Right lobe of liver (tissue), 4 donors: ENCODE results near the gene POC1A.

Source experiments
- POLR2A ChIP-seq: fragments of 450-650 bp; IDR thresholded peaks from one replicate; pipeline ENCODE4 v1.6.1; 2017; ENCODE audit warnings: antibody characterized with exemption, mild to moderate bottlenecking
- TF ChIP-seq, protein P1 (sequence below), 4 donors: fragments of 200-600 bp in 3 of 4; fragments of 450-650 bp in 1 of 4; IDR thresholded peaks; one replicate each; pipeline versions ENCODE4 v1.5.1 to v1.8.0; 2016 to 2022; ENCODE audit warnings: antibody characterized with exemption in 4 of 4, mild to moderate bottlenecking in 2 of 4
- donor health status: DM: no; HTN: no; CAD: no.
- donor health status: DM: no; HTN: no; CAD: no.
- donor health status: DM: no; HTN: yes; CAD: no.

DNA sequence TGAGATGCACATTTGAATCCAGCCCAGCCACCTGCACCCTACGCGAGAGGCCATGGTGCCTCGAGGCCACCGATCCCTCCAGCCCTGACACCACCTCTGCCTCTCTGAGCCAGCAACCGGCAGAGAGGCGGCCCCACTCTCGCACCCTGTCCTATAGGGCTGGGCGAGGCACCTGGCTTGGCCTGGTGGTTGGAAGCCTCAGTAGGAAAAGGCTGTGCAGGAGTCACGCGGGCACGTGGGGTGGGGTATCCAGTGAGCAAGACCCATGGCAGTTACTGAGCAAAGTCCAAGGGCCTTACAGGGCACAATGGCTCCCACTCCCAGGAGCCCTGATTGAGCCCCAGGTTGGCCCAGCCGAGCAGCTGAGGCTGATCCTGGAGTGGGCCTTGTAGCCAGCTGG lies 85.5 kb downstream of the POC1A start:
- TF ChIP-seq, protein P1, sequence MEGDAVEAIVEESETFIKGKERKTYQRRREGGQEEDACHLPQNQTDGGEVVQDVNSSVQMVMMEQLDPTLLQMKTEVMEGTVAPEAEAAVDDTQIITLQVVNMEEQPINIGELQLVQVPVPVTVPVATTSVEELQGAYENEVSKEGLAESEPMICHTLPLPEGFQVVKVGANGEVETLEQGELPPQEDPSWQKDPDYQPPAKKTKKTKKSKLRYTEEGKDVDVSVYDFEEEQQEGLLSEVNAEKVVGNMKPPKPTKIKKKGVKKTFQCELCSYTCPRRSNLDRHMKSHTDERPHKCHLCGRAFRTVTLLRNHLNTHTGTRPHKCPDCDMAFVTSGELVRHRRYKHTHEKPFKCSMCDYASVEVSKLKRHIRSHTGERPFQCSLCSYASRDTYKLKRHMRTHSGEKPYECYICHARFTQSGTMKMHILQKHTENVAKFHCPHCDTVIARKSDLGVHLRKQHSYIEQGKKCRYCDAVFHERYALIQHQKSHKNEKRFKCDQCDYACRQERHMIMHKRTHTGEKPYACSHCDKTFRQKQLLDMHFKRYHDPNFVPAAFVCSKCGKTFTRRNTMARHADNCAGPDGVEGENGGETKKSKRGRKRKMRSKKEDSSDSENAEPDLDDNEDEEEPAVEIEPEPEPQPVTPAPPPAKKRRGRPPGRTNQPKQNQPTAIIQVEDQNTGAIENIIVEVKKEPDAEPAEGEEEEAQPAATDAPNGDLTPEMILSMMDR (IDR thresholded peaks at IDR 0.05): no peak
- no peak for TF ChIP-seq POLR2A
